BJ (cell line): Measurements from ENCODE around the gene PAF1. TPM values are rescaled to one million over a fixed set of nuclear protein-coding genes. Genes with fewer than 3 reads are reported as not detected.

Experiments
- CTCF ChIA-PET: fragments of 350-600 bp; formaldehyde crosslinking; extraction: SDS; loops from one replicate; lab custom pipeline; 2021; ENCODE audit warnings: antibody characterized with exemption, inconsistent platforms; lab: Yijun Ruan, JAX
- POLR2A ChIA-PET: fragments of 300-600 bp; sonication (Branson Sonifier 250); formaldehyde crosslinking; extraction: SDS; loops from one replicate; lab custom pipeline; 2021; ENCODE audit warnings: antibody characterized with exemption; lab: Charles Lee
- DNase-seq: peaks from one replicate; pipeline ENCODE4 v3.0.0-alpha.2; 2011; ENCODE audit warnings: low read depth
- H3K27me3 ChIP-seq: 2 replicates; pipeline ENCODE4 v1.6.0; 2011; ENCODE audit warnings: low read length; ENCODE audit not compliant: control insufficient read depth, insufficient read depth
- H3K36me3 ChIP-seq: 2 replicates; pipeline ENCODE4 v1.5.1; 2011; ENCODE audit warnings: low read length; ENCODE audit not compliant: control insufficient read depth, insufficient read depth
- H3K4me3 ChIP-seq: 2 replicates; pipeline ENCODE4 v1.5.1; 2011; ENCODE audit warnings: low read depth, mild to moderate bottlenecking, control low read depth, low read length
- polyA plus RNA-seq: library from polyadenylated mRNA; depleted of rRNA; stranded (reverse); fragments of >200 nt; gene quantifications from 2 replicates; pipeline ENCODE4 v1.2.3, GENCODE V29; 2011
- TF ChIP-seq, protein P1 (sequence below): IDR thresholded peaks from 2 replicates; pipeline ENCODE4 v1.5.1; 2011; ENCODE audit warnings: low read depth, mild to moderate bottlenecking, control low read depth, inconsistent platforms, low read length, moderate library complexity; ENCODE audit not compliant: insufficient read depth

The PAF1 gene
- polyA plus RNA-seq, 1 experiment: 50.2 TPM

DNA sequence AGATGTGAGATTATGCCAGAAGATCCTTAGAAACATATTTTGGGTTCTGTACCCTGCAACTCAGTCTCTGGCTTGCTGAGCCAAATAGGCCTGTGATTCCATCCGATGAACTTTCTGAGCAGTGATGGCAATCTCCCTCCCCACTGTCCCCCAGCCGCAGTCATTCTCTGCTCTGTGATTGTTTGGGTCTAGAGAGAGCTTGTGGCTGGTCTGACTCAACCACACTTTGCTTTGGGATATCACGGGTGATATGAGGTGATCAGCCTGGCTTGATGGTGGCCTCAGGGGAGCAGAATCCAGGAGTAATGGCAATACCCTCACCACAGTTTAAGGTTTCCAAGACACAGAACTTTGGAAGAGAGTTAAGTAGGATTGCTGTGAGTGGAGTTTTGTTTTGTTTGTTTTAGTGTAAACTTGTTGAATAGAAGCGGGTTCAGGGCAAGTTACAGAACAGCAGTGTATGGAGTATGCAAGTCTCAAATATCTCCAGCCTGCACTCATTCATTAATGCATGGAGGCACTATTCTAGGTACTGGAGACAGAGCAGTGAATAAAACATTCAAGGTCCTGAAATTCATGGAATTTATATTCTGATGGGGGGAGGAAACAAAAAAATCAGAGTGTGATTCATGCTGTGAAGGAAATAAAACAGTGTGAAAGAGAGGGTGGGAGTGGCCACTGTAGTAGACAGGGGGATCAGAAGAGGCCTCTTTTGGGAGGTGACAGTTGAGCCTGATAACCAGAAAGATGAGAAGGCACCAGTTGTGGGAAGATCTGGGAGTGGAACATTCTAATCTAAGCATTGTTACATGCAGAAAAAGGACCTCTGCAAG, 43.4 kb downstream of the PAF1 start:
- ChIA-PET CTCF (interaction anchor here (0.6 to 0.7 kb wide), 2 partner anchors 9 to 71 kb away, joined by 3 read pairs; no protein-coding TSS in a partner anchor), POLR2A (interaction anchor here (0.7 kb wide), 1 partner anchor 59 kb away, joined by 5 read pairs; no protein-coding TSS in a partner anchor)
- no peaks in the 10 kb centered on the region for H3K27me3 ChIP-seq
- no peak for DNase-seq
- H3K4me3 ChIP-seq: no peak overlapping the region
- TF ChIP-seq, protein P1, sequence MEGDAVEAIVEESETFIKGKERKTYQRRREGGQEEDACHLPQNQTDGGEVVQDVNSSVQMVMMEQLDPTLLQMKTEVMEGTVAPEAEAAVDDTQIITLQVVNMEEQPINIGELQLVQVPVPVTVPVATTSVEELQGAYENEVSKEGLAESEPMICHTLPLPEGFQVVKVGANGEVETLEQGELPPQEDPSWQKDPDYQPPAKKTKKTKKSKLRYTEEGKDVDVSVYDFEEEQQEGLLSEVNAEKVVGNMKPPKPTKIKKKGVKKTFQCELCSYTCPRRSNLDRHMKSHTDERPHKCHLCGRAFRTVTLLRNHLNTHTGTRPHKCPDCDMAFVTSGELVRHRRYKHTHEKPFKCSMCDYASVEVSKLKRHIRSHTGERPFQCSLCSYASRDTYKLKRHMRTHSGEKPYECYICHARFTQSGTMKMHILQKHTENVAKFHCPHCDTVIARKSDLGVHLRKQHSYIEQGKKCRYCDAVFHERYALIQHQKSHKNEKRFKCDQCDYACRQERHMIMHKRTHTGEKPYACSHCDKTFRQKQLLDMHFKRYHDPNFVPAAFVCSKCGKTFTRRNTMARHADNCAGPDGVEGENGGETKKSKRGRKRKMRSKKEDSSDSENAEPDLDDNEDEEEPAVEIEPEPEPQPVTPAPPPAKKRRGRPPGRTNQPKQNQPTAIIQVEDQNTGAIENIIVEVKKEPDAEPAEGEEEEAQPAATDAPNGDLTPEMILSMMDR: no peak
- peaks cover 11% of the 10 kb centered on the region for H3K36me3 ChIP-seq

DNA sequence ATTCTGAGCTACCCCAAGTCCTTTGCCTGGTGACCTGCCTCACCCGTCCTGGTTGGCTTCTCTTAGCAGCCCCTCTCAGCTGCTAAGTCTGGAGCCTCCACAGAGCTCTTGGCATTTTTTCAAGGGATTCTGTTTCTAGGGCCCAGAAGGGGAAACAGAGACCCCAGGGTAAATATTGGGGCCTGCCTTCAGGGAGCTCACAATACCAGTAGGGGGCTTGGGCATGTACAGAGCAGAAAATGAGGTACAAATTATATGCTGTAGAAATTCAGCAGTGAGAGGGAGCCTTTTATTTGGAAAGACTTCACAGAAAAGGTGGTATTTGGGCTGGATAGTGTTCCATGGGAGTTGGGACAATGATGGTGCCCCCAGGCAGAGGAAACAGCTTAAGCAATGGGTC, 45.0 kb downstream of the PAF1 start:
- Histone ChIP-seq H3K36me3 (peaks cover 7% of the 10 kb centered on the region), H3K4me3 (no peak overlapping the region), H3K27me3 (no peaks in the 10 kb centered on the region)
- TF ChIP-seq, protein P1: peak; percentile 2; the same call in 1 of the 2 replicates
- POLR2A ChIA-PET: no interaction called here
- CTCF ChIA-PET: interaction anchor here (0.6 to 1.3 kb wide), 5 partner anchors 9 to 65 kb away, joined by 3 to 4 read pairs (median 3); partner anchors contain the start of genes MED29 and PAF1
- DNase-seq: no peak

DNA sequence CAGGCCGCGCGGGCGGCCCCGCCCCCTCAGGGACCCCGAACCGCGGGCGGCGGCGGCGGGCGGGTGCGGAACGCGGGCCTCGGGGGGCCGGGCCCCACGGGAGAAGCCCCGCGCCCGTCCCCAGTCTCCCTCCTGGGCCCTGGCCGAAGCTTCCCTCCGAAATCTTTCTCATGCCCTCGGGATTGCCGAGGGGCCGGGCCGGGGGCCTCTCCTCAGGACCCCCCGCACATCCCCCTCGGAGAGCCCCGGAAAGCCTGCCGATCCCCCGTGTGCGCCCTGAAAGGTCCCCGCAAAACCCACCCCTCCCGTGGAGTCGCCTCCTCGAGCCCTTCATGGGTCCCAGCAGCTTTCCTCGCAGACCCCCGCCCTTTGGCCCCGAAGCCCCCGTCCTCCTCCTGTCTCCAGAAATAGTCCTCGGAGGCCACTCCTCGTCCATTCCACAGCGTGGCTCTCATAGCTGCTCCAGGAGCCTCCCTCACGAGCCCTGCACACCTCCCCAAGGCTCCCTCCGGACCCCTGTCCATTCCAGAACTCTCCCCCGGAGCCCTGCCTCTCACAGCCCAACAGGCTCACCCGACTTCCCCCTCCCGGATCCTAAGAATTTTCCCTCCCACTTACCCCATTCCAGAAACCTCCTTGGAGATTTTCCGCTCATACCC, 48.1 kb downstream of the PAF1 start:
- Histone ChIP-seq H3K27me3 (no peaks in the 10 kb centered on the region), H3K4me3 (peak overlapping the region; percentile 94), H3K36me3 (0 out of 2 replicates have a peak, but pooled peaks cover 1% of the 10 kb centered on the region)
- TF ChIP-seq, protein P1: no peak
- POLR2A ChIA-PET: interaction anchor here (0.5 to 1.3 kb wide), 2 partner anchors 93 to 819 kb away, joined by 3 to 11 read pairs; partner anchors contain the start of gene RPS16
- no peak for DNase-seq
- CTCF ChIA-PET: interaction anchor here (0.6 to 2.4 kb wide), 10 partner anchors 8 to 221 kb away, joined by 3 to 11 read pairs (median 5); partner anchors contain the start of genes MED29 and PAF1

DNA sequence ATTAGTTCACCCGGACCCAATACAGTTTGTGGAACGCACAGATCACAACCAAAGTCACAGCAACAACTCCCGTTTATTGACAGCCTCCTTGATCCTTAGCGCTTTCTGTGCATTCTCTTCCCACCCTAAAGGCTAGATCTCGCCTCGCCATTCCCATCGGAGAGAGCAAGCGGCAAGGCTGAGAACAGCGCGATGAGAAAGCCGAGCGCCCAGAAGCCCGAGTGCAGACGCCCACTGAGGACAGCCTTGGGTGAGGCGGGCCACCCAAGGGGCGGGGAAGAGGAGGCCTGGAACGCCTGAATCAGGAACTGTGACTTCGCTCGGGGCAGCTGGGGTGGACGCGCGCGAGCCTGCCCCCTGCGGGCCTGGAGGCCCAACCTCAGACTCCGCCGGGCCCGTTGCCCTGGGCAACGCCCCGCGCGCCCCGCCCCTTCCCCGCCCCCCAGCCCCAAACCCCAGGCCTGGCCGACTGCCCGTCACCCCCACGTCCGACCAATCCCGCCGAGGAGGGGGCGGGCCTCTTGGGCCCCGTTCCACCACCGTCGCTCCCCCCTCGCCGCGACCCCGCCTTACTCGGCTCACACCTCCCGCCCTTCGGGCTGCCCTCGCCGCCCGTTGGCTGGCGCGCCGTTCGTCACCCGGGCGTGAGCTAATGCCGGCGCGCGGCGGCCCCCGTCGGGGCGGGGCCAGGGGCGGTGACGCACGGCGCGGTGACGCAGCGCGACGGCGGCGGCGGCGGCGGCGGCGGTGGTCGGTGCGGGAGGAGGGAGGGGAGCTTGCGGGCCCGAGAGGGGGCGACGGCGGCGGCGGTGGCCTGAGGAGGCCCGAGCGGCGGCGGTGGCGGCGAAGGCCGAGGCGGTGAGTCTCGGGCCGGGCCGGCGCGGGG, 48.9 kb downstream of the PAF1 start, which contains the start of gene SAMD4B:
Gene SAMD4B, plus strand, starts transcription at position 703 of the 886 bp plus-strand sequence. CDS start 14,473 bp downstream, outside the sequence.
- ChIA-PET CTCF (interaction anchor here (0.6 to 2.4 kb wide), 10 partner anchors 9 to 220 kb away, joined by 3 to 11 read pairs (median 6); partner anchors contain the start of genes MED29 and PAF1), POLR2A (interaction anchor here (0.5 to 1.3 kb wide), 4 partner anchors 16 to 818 kb away, joined by 3 to 11 read pairs (median 4); partner anchors contain the start of genes MRPS12, RPS16 and SARS2)
- TF ChIP-seq, protein P1: peak; percentile 69
- no peaks in the 10 kb centered on the region for H3K27me3 ChIP-seq
- peak within 1 kb of the TSS; percentile 94 for H3K4me3 ChIP-seq
- peak; percentile 71 for DNase-seq
- H3K36me3 ChIP-seq: 0 out of 2 replicates have a peak, but pooled peaks cover 1% of the 10 kb centered on the region
